Left cardiac atrium (tissue), 4 donors: ENCODE results near the gene GLUD1. TPM values are rescaled to one million over a fixed set of nuclear protein-coding genes. Genes with fewer than 3 reads are reported as not detected.
"Not testable (repeated sequence)": the region's sequence is repeated elsewhere in the genome, so short reads cannot be mapped to it uniquely, and the experiment has no call there.

Source experiments
- ATAC-seq, 2 donors: fragments of 200-7000 bp; cut with Tn5 transposase; one replicate each; pipeline ENCODE4 v1.9.1; 2020; ENCODE audit warnings: mild to moderate bottlenecking in 2 of 2, moderate library complexity in 2 of 2
- DNase-seq: peaks from one replicate; pipeline ENCODE4 v3.0.0-alpha.2; 2020
- intact Hi-C, 2 donors: fragments of 100-400 bp; cut with DNase I; formaldehyde crosslinking; loops; one replicate each; pipeline versions ENCODE4 v1.14.1 to v1.15.1; 2022 to 2023
- total RNA-seq, 2 donors: library from RNA; stranded (reverse); fragmentation: NEBNext Ultra II Directional; extraction: Animal tissue kit (Norgen Biotek cat#: 25700); gene quantifications; one replicate each; pipeline ENCODE4 v1.2.1, GENCODE V29; 2021
- donor health status: DM: no; HTN: yes; CAD: no.
- donor health status: DM: no; HTN: yes; CAD: no; lungs with severe emphysema.
- donor health status: DM: yes; HTN: yes; CAD: no.
- donor health status: Dilated cardiomyopathy.

Gene GLUD1
- total RNA-seq, 2 donors from 2014 or later: 81.7 to 91.4 TPM

DNA sequence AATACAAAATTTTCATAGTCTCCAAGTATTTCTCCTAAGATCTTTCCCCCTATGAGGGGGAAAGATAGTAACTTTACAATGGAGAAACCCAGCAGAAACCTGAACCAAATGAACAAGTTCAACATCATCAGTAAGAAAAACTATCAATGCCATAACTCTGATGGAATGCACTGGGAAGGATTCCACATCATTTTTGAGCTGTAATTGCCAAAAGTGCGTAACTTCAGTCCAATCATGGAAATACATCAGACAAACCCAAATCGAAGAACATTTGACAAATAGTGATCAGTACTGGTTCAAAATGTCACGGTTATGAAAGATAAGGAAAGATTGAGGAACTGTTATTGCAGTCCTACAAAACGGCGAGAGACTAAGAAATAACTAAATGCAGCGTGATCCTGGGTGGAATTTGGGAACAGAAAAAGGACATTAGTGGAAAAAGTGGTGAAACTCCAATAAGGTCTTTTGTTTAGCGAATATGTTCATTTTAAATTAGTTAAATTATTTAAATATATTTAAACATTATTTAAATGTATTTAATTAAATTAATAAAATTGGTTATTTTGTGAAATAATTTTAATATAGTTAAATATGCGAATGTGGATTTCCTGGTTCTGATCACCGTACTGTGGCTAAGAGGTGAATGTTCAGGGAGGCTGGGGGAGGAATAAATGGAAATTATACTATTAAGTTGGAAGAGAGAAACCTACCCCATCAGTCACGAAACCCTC lies 79.5 kb downstream of the GLUD1 start:
- ATAC-seq, intact Hi-C loops, DNase-seq: not testable (repeated sequence)

DNA sequence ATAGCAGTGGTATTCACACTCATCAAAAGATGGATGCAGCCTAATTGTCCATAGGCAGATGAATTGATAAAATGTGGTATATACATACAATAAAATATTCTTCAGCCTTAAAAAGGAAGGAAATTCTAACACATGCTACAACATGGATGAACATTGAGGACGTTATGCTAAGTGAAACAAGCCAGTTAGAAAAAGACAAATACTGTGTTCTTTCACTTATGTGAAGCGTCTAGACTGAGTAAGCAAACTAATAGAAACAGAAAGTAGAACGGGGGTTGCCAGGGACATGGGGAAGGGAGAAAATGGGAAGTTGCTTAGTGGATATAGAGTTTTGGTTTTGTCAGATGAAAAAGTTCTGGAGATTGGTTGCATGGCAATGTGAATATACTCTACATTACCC lies 81.1 kb downstream of the GLUD1 start:
- DNase-seq, ATAC-seq, intact Hi-C loops: not testable (repeated sequence)

DNA sequence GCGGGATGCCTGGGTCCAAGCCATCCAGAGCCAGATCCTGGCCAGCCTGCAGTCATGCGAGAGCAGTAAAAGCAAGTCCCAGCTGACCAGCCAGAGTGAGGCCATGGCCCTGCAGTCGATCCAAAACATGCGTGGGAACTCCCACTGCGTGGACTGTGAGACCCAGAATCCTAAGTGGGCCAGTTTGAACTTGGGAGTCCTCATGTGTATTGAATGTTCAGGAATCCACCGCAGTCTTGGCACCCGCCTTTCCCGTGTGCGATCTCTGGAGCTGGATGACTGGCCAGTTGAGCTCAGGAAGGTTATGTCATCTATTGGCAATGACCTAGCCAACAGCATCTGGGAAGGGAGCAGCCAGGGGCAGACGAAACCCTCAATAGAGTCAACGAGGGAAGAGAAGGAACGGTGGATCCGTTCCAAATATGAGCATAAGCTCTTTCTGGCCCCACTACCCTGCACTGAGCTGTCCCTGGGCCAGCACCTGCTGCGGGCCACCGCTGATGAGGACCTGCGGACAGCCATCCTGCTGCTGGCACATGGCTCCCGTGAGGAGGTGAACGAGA lies 85.4 kb downstream of the GLUD1 start:
- intact Hi-C loops, ATAC-seq, DNase-seq: not testable (repeated sequence)

DNA sequence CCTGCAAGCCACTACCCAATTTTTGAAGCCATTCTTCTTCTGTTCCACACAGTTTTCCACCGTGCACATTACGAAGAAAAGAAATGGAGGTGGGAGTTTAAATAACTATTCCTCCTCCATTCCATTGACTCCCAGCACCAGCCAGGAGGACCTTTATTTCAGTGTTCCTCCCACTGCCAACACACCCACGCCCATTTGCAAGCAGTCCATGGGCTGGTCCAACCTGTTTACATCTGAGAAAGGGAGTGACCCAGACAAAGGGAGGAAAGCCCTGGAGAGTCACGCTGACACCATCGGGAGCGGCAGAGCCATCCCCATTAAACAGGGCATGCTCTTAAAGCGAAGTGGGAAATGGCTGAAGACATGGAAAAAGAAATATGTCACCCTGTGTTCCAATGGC lies 86.3 kb downstream of the GLUD1 start:
- DNase-seq, intact Hi-C loops, ATAC-seq: not testable (repeated sequence)

- ATAC-seq, DNase-seq, intact Hi-C loops: not testable (repeated sequence)
Observed at GRCh38 chr10:87007674-87008073, 87.0 kb downstream of the GLUD1 start.

GRCh38 chr10:87007124-87007523 lies 87.5 kb downstream of the GLUD1 start:
- ATAC-seq, DNase-seq, intact Hi-C loops: not testable (repeated sequence)

- ATAC-seq: no peak
- intact Hi-C loops: no loop called here
- no peak for DNase-seq
Observed at GRCh38 chr10:87000491-87000890, 94.2 kb downstream of the GLUD1 start.

Other genes starting within 250 kb of the GLUD1 start
- gene MMRN2, start 137.2 kb downstream of the GLUD1 start, total RNA-seq: 10 to 100 TPM; 38.6 to 62.1 TPM
- gene SNCG, start 136.2 kb downstream of the GLUD1 start, total RNA-seq: 10 to 100 TPM; 27.8 to 51.0 TPM
- 100 to 1,000 TPM; 143 to 269 TPM for gene ADIRF, start 126.4 kb downstream of the GLUD1 start, total RNA-seq
- not detected for gene FAM25A, start 74.5 kb downstream of the GLUD1 start, total RNA-seq
- 10 to 100 TPM; 17.6 to 26.2 TPM for gene SHLD2, start 363 bp upstream of the GLUD1 start, total RNA-seq
- 1 to 10 TPM; 1.6 to 1.9 TPM for gene NUTM2A, start 130.6 kb upstream of the GLUD1 start, total RNA-seq